Measurements from ENCODE around the gene LRRC74A. TPM values are rescaled to one million over a fixed set of nuclear protein-coding genes. Genes with fewer than 3 reads are reported as not detected.

Gene LRRC74A
- total and polyA plus RNA-seq, 10 of the 15 experiments (the other 5 are each of a cell fraction or from before 2014, with no cell fraction given), result not detected

- TF ChIP-seq ZNF592 (IDR thresholded peaks at IDR 0.05) (no peak), ZBTB40 (IDR thresholded peaks at IDR 0.05; ENCODE audit: borderline replicate concordance) (no peak), CTCF (IDR thresholded peaks at IDR 0.05 in 2 of 3, conservative IDR thresholded peaks at IDR 0.05 in 1 of 3; ENCODE audit: control insufficient read depth in 2 of 3, extremely low read depth in 1 of 3, insufficient read depth in 1 of 3, low read depth in 3 of 3, low read length in 3 of 3) (peak; percentile 18 to 54 (median 49); a peak in 5 of 6 replicates), JUND (IDR thresholded peaks at IDR 0.05; ENCODE audit: low read depth, low read length) (no peak), ZNF622 (IDR thresholded peaks at IDR 0.05) (no peak), USF1 (IDR thresholded peaks at IDR 0.05; ENCODE audit: borderline replicate concordance, extremely low read length, insufficient read depth, low read depth, low read length) (no peak)
These were observed 91.0 kb downstream of the LRRC74A start (continued) for GRCh38 chr14:76917158-76917596.
